Adrenal gland (tissue), 12 donors: ENCODE data around the gene MCOLN1. TPM values are rescaled to one million over a fixed set of nuclear protein-coding genes. Genes with fewer than 3 reads are reported as not detected.
"Not testable (repeated sequence)": the region's sequence is repeated elsewhere in the genome, so short reads cannot be mapped to it uniquely, and the experiment has no call there.

Experiments used
- DNase-seq, 7 donors: peaks; one replicate each; pipeline ENCODE4 v3.0.0-alpha.2; 2019 to 2020
- H3K27ac ChIP-seq, 5 donors: fragments of 200-600 bp; sonication (generic) in 4 of 5; 1 replicate in 3 of 5; 2 replicates in 2 of 5; pipeline versions ENCODE4 v1.5.1 to v1.8.0; 2016 to 2020; ENCODE audit warnings: mild to moderate bottlenecking in 1 of 5
- H3K27me3 ChIP-seq: fragments of 200-600 bp; 2 replicates; pipeline ENCODE4 v1.8.0; 2021
- H3K36me3 ChIP-seq, 2 donors: fragments of 200-600 bp; replicated peaks in 1 of 2; 1 replicate in 1 of 2; 2 replicates in 1 of 2; pipeline versions ENCODE4 v1.5.1 to v1.8.0; 2018 to 2022
- H3K4me1 ChIP-seq, 2 donors: fragments of 200-600 bp; replicated peaks in 1 of 2; 1 replicate in 1 of 2; 2 replicates in 1 of 2; pipeline versions ENCODE4 v1.5.1 to v1.8.0; 2018 to 2021
- H3K4me3 ChIP-seq, 4 donors: fragments of 200-600 bp; sonication (generic) in 3 of 4; one replicate each; pipeline ENCODE4 v1.5.1; 2016 to 2018
- H3K9me3 ChIP-seq, 3 donors: fragments of 200-600 bp; sonication (generic) in 1 of 3; replicated peaks in 1 of 3; 1 replicate in 2 of 3; 2 replicates in 1 of 3; pipeline versions ENCODE4 v1.5.1 to v1.8.0; 2016 to 2021
- CTCF ChIP-seq, 6 experiments: fragments of 450-650 bp in 4 of 6; fragments of 200-600 bp in 2 of 6; sonication (generic) in 1 of 6; IDR thresholded peaks; 1 replicate in 5 of 6; 2 replicates in 1 of 6; pipeline versions ENCODE4 v1.5.1 to v1.8.0; 2016 to 2021; ENCODE audit warnings: antibody characterized with exemption in 6 of 6, mild to moderate bottlenecking in 2 of 6, moderate library complexity in 1 of 6
- POLR2A ChIP-seq, 2 donors: fragments of 450-650 bp; IDR thresholded peaks; one replicate each; pipeline ENCODE4 v1.6.1; 2017; ENCODE audit warnings: antibody characterized with exemption in 2 of 2, mild to moderate bottlenecking in 2 of 2, moderate library complexity in 1 of 2
- whole genome bisulfite sequencing, 4 donors: extraction: QIAGEN DNeasy Blood & Tissue Kit in 2 of 4; methylation state at CpG; one replicate each; pipeline versions ENCODE4 v1.1.5 to v1.1.7; 2013 to 2017; 5-methylcytosine and 5-hydroxymethylcytosine counted together
- intact Hi-C, 2 donors: fragments of 100-400 bp; cut with DNase I; formaldehyde crosslinking; loops; one replicate each; pipeline versions ENCODE4 v1.14.1 to v1.15.0; 2022 to 2023
- polyA plus RNA-seq, 3 donors: library from polyadenylated mRNA; stranded (reverse); fragments of 200-250 nt in 2 of 3; fragments of 350-450 nt in 1 of 3; fragmentation: Illumina TruSeq in 1 of 3; extraction: RNeasy Lipid Tissue Mini Kit (QIAGEN cat#74804) in 1 of 3; gene quantifications; one replicate each; pipeline ENCODE4 v1.2.3, GENCODE V29; 2013 to 2014
- total RNA-seq, 9 donors: library from RNA; depleted of rRNA in 4 of 9; stranded (reverse); fragments of >200 nt in 4 of 9; fragments of 120-200 nt in 1 of 9; fragmentation: NEBNext Ultra II Directional in 1 of 9; extraction: Animal tissue kit (Norgen Biotek cat#: 25700) in 1 of 9; gene quantifications; one replicate each; pipeline versions ENCODE4 v1.1.0 to v1.2.4, GENCODE V29; 2013 to 2023
- donor health status: healthy with polysubstance abuse.
- donor health status: Bipolar disorder and iron deficiency.
- donor health status: DM: yes; HTN: yes; CAD: no.
- donor health status: DM: no; HTN: no; CAD: no.
- donor health status: DM: no; HTN: no; CAD: no.
- donor health status: DM: yes; HTN: yes; CAD: no.

The MCOLN1 gene
- total and polyA plus RNA-seq, 12 donors: 6.0 to 212 (median 57.1) TPM

- intact Hi-C loops: no loop called here
- no peak for TF ChIP-seq POLR2A (IDR thresholded peaks at IDR 0.05)
- no peak for TF ChIP-seq CTCF (IDR thresholded peaks at IDR 0.05)
- Histone ChIP-seq H3K27ac (no peak overlapping the region), H3K4me3 (no peak overlapping the region), H3K36me3 (no peaks in the 10 kb centered on the region), H3K4me1 (no peaks in the 10 kb centered on the region), H3K27me3 (no peaks in the 10 kb centered on the region), H3K9me3 (no peaks in the 10 kb centered on the region)
- 63 to 71% (median 66%) methylated on average over 9 of the region's 9 CpGs for WGBS, 4 donors
- DNase-seq: no peak
Observed at GRCh38 chr19:7575434-7576040, 53.1 kb downstream of the MCOLN1 start.

GRCh38 chr19:7577422-7577821, 55.0 kb downstream of the MCOLN1 start:
- H3K36me3 ChIP-seq, intact Hi-C loops, H3K9me3 ChIP-seq, H3K4me1 ChIP-seq, DNase-seq, H3K4me3 ChIP-seq, H3K27ac ChIP-seq, H3K27me3 ChIP-seq: not testable (repeated sequence)
- 76 to 93% (median 88%) methylated on average over 1 of the region's 1 CpG for WGBS, 4 donors

- intact Hi-C loops: no loop called here
- no peak overlapping the region for H3K4me3 ChIP-seq
- no peaks in the 10 kb centered on the region for H3K4me1 ChIP-seq
- no peak overlapping the region for H3K27ac ChIP-seq
- H3K9me3 ChIP-seq: no peaks in the 10 kb centered on the region
- 53 to 81% (median 57%) methylated on average over 6 of the region's 6 CpGs for WGBS, 4 donors
- no peak for DNase-seq
- no peaks in the 10 kb centered on the region for H3K36me3 ChIP-seq
- no peaks in the 10 kb centered on the region for H3K27me3 ChIP-seq
- TF ChIP-seq CTCF (IDR thresholded peaks at IDR 0.05) (no peak), POLR2A (IDR thresholded peaks at IDR 0.05) (no peak)
Observed at GRCh38 chr19:7578127-7578526, 55.7 kb downstream of the MCOLN1 start.

DNA sequence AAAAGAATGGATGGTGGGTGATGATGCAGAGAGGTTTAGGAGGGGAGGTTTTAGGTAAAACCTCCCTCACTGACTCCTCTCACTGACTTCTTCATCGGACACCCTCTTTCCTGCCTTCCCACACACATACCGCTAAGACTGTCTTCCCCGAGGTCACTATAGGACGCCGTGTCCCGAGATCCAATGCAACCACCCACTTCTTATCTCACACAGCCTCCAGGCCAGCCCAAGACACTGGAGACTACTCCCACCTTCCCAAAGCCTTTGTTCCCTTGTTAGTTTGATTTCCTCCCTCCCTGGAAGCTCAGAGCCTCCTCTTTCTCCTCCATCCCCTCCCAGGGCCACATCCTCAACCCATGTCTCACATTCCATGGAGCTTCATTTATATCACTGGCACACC, 56.8 kb downstream of the MCOLN1 start:
- WGBS, 4 donors: 56 to 66% (median 59%) methylated on average over 6 of the region's 6 CpGs
- Histone ChIP-seq H3K27me3 (no peaks in the 10 kb centered on the region), H3K4me3 (no peak overlapping the region), H3K36me3 (no peaks in the 10 kb centered on the region), H3K9me3 (no peaks in the 10 kb centered on the region), H3K4me1 (no peaks in the 10 kb centered on the region), H3K27ac (no peak overlapping the region)
- TF ChIP-seq CTCF (IDR thresholded peaks at IDR 0.05) (no peak), POLR2A (IDR thresholded peaks at IDR 0.05) (no peak)
- no peak for DNase-seq
- intact Hi-C loops: no loop called here

DNA sequence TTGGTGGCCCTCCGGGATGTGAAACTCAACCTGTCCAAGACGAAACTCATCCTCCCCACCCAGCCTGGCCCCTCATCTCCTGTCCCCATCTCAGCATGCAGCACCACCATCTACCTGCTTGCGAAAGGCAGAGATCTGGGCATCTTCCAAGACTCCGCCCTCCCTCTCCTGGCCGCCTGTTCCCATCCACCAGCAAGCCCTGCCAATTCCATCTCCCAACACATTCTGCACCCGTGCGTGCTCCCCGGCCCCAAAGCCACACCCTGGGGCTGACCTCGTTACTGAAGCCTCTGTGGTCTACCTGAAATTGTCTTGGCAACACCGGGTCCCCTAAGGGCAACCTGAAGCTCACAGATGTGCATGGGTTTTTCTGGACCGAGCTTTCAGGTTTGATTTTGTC, 60.0 kb downstream of the MCOLN1 start:
- intact Hi-C loops: no loop called here
- no peak for DNase-seq
- WGBS, 4 donors: 55 to 70% (median 59%) methylated on average over 11 of the region's 11 CpGs

More for the DNA sequence above, 60.0 kb downstream of the MCOLN1 start:
- Histone ChIP-seq H3K4me3 (no peak overlapping the region), H3K27ac (no peak overlapping the region), H3K36me3 (no peaks in the 10 kb centered on the region), H3K9me3 (no peaks in the 10 kb centered on the region), H3K4me1 (no peaks in the 10 kb centered on the region), H3K27me3 (no peaks in the 10 kb centered on the region)
- TF ChIP-seq CTCF (IDR thresholded peaks at IDR 0.05) (no peak), POLR2A (IDR thresholded peaks at IDR 0.05) (no peak)
